Ramos (cell line): Measurements from ENCODE around the gene HS6ST2.

Experiments used
- in situ Hi-C: fragments of 300-500 bp; cut with MboI; formaldehyde crosslinking; loops from one replicate; pipeline ENCODE4 v1.14.3; 2022; ENCODE audit warnings: low sequenced_read_pairs; ENCODE audit not compliant: unreplicated experiment

HS6ST2 gene

GRCh38 chrX:132858018-132858417 lies 100.4 kb downstream of the HS6ST2 start:
- in situ Hi-C loops, result no loop called here

GRCh38 chrX:132855780-132856341 lies 102.6 kb downstream of the HS6ST2 start:
- in situ Hi-C loops, result no loop called here

- in situ Hi-C loops, result no loop called here
These were observed 105.4 kb downstream of the HS6ST2 start for GRCh38 chrX:132853040-132853439.

GRCh38 chrX:132848296-132848970 lies 110.0 kb downstream of the HS6ST2 start:
- in situ Hi-C loops, result no loop called here

GRCh38 chrX:132843363-132843762 lies 115.1 kb downstream of the HS6ST2 start:
- in situ Hi-C loops, result no loop called here

- in situ Hi-C loops, result no loop called here
These were observed 115.8 kb downstream of the HS6ST2 start for GRCh38 chrX:132842460-132843238.

DNA sequence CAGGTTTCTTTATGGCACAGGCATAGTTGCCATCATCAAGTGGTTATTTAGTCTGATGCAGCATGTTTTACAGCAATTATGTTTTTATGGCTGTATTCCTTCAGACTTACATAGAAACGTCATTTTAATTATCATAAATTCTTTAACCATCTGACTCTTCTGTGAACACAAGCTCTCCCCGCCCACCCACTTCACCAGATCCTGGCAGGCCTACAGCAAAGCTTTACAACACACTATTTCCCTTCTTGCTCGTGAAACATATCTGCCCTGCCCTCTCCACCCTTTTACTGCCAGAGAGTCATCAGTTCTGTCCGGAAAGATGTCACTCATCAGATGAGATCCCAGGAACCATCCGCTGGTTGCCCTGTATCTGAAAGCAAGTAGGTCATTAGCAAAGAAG lies 120.5 kb downstream of the HS6ST2 start:
- in situ Hi-C loops, result no loop called here

DNA sequence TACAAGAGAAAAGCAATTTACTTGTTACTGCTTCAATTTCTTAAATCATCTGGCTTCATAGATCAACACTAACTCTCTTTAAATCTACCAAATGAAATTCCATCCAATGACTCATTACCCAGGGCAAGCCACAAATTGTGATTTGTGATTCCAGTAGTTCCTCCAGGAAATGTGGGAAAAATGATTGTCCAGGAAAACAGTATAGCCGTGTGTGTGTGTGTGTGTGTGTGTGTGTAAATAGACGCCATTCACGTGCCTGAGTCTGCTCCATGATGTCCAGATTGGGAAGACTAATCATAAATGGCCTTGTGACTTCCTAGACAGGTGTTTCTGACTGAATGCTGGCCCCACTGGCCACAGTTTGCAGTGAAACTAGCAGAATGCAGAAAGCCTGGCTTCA lies 121.3 kb downstream of the HS6ST2 start:
- in situ Hi-C loops, result no loop called here

DNA sequence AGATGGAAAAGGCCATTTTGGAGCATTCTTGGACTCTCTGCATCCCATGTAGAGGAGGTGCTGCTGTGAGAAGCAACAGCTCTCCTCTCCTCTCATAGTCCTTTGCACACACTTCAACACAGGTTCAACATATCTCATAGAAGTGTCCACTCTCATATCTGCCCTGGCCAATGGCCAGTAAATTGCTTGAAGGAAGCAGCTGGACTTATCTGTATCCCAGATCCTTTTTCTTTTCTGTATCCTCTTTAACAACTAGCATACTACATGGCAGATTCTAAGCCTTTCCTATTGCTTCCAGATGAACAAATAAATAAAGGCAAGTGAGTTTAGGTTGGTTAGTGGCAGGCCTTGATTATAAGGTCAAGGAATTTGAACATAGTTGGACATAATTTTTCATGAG lies 122.0 kb downstream of the HS6ST2 start:
- in situ Hi-C loops, result no loop called here

DNA sequence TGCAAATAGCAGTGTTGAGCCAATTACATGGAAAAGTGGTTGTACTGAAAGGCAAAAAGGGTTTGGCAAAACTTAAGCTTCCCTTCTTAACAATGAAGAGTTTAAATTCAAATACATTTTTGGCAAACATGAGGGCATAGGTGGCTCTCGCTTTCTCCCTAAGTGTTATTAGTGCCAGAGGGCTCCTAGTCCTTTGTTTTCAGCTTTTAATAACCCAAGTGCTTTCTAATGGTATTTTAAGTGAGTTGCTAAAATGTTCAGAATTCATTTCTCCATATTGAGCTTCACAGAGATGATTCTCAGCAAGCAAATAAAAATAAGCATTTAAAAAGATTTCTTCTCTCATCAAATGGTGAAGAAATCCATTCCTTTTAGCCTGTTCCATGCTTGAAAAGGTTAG lies 123.7 kb downstream of the HS6ST2 start:
- in situ Hi-C loops, result no loop called here

DNA sequence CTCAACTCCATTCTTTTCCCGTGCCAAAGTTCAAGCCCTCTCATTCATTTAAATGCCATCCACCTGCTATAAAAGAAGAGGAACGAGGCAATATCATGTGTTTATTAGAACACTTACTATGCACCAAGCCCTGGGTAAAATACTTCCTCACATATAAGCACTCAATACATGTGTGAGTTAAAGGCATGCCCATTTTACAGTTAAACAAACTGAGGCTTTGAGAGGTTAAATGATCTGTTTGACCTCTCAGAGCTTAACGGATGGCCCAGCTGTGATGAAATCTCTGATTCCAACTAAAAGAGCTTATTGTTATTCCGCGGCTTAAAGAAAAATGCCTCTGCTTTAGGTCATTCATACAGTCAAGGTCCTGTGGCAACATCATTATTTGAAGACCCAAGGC lies 124.3 kb downstream of the HS6ST2 start:
- in situ Hi-C loops, result no loop called here

DNA sequence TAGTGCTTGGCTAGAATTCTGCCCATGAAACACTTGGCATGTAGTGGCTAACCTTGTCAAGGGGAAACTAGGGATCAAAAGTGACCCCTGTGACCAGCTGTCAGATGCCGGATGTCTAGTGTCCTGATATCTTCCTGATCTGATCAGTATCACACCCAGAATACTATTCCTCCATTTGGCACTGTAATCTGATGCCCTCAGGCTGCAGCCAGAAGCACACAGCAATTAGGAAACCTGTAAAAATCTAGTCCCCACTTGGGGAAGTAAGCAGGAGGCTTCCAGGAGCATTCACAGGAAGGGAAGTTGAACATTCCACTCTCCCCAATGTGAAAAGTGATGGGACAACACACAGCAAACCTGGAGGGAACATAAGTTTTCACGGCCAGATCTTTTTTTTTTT lies 125.1 kb downstream of the HS6ST2 start:
- in situ Hi-C loops, result no loop called here

DNA sequence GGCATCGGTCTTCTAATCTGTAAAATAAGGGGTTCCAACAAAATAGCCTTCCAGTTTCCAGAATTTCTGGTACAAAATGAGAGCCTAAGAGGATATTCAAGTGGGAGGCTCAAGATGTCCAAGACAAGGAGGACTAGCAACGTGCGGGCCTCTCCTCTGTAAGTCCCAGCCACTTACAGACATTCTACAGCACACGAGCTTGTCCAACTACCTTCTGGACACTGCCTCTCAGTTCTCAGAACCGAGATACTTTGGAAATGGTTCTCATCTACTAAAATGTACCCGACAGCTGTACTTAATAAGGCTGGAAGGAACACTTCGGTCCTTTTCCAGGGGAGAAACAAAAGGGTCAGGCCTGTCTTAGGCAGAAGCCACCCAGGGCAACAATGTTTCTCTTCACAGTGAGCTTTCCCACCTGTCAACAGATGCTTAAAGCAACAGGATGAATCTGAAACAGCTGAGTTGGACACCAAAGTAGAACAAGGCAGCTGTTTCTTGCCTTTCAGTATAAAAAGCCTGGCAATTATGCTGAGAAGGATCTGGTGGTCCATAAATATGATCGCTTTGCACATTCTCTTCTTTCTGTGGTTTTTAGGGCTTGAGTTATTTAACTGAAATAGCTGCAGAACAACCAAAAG lies 127.0 kb downstream of the HS6ST2 start:
- in situ Hi-C loops, result no loop called here

DNA sequence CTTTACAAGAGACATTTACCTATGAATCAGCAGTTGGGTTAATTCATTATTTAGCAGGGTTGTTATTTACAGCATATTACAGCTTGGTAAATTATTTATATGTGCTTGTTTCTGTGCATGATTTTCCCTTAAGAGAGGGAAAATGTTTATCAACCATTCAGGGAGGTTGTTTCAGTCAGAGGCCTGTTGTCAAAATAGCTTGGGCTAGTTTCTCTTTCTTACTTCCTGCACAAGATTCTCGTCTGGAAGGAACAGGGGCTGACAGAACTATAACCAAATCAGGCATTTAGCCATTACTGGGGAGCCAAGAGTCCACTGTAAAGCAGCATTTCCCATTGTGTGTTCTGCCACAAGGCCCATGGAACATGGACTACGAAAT lies 135.8 kb downstream of the HS6ST2 start:
- in situ Hi-C loops, result no loop called here

GRCh38 chrX:132821974-132822633 lies 136.3 kb downstream of the HS6ST2 start:
- in situ Hi-C loops, result no loop called here

DNA sequence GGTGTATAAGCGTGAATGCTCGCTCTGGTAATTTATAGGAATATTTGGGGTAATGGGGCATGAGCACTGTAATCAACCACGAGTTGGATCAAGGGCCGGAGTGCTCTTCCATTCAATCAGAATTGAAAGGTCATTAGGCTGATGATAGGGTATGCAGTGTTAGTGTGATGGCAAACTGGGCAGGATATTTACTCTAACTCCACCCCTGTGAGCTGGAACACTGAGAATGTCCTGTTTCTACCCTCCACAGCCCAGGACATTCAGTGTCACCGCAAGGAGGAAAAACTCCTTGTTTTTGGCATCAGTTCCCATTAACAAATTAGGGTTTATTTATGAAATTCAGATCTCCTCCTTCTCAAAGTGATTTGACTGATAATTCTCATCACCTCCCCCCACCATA lies 137.8 kb downstream of the HS6ST2 start:
- in situ Hi-C loops, result no loop called here

DNA sequence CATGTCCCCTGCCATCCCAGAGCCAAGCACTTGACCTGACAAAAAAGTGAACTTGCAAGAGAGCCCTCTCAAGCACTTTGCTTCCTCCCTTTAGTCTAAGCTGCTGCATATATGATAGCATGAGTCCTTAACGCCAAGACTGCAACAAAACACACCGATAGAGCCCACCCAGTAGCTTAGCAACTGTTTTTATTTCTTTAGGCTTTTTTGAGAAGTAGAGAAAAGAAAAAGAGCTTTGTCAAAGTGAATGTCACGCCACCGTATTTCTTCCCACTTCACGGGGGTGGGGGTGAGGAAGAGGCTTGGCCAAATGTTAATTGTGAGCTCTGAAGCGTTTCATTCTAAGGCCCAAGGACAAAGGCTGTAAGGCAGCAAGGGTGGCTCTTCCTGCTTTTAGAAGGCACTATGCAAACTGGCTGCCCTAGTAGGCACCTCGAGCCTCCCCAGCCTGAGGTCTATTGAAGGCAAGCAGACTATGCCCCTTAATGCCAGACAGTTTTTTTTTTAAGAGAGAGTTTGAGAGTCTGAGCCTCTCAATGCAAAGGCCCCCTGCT lies 138.6 kb downstream of the HS6ST2 start:
- in situ Hi-C loops, result no loop called here

GRCh38 chrX:132818638-132819037 lies 139.8 kb downstream of the HS6ST2 start:
- in situ Hi-C loops, result no loop called here

GRCh38 chrX:132815643-132816042 lies 142.8 kb downstream of the HS6ST2 start:
- in situ Hi-C loops, result no loop called here

GRCh38 chrX:132810964-132811712 lies 147.3 kb downstream of the HS6ST2 start:
- in situ Hi-C loops, result no loop called here
